Neural cell (in vitro differentiated cells): ENCODE data around the gene SEMA7A. TPM values are rescaled to one million over a fixed set of nuclear protein-coding genes. Genes with fewer than 3 reads are reported as not detected.
A peak's percentile ranks its signal among the peaks of the same experiment; 100 is the strongest.

ENCODE experiments used
- H2AFZ ChIP-seq: fragments of 200-600, 300-800 bp; sonication (generic), shearing (Covaris generic); 2 replicates; pipeline ENCODE4 v1.6.0; 2014; ENCODE audit warnings: low read depth, mild to moderate bottlenecking, antibody characterized with exemption, low read length, moderate library complexity
- H3F3A ChIP-seq: fragments of 200-600 bp; shearing (Covaris generic); 2 replicates; pipeline ENCODE4 v1.6.1; 2016; ENCODE audit warnings: mild to moderate bottlenecking, moderate library complexity, mixed read lengths, antibody characterized with exemption, low read length; ENCODE audit not compliant: insufficient read depth, poor library complexity, severe bottlenecking
- H3K27ac ChIP-seq: fragments of 200-600, 300-800 bp; sonication (generic), shearing (Covaris generic); 2 replicates; pipeline ENCODE4 v1.5.1; 2014; ENCODE audit warnings: mild to moderate bottlenecking, low read length, moderate library complexity
- H3K27me3 ChIP-seq: fragments of 300-800, 200-600 bp; sonication (generic), shearing (Covaris generic); 2 replicates; pipeline ENCODE4 v1.6.0; 2014; ENCODE audit warnings: mild to moderate bottlenecking, low read depth, low read length, moderate library complexity; ENCODE audit not compliant: insufficient read depth
- H3K36me3 ChIP-seq: fragments of 300-800, 200-600 bp; sonication (generic), shearing (Covaris generic); 2 replicates; pipeline ENCODE4 v1.5.1; 2014; ENCODE audit warnings: mild to moderate bottlenecking, antibody characterized with exemption, low read length, moderate library complexity; ENCODE audit not compliant: insufficient read depth
- H3K4me2 ChIP-seq: fragments of 300-800, 200-600 bp; sonication (generic), shearing (Covaris generic); 2 replicates; pipeline ENCODE4 v1.6.0; 2014; ENCODE audit warnings: mild to moderate bottlenecking, low read length
- H3K4me3 ChIP-seq: fragments of 300-800, 200-600 bp; sonication (generic), shearing (Covaris generic); 2 replicates; pipeline ENCODE4 v1.5.1; 2014; ENCODE audit warnings: mild to moderate bottlenecking, low read length, moderate library complexity
- H3K79me2 ChIP-seq: fragments of 200-600 bp; shearing (Covaris generic); replicated peaks from 2 replicates; pipeline ENCODE4 v1.6.0; 2014; ENCODE audit warnings: mild to moderate bottlenecking, low read length, moderate library complexity; ENCODE audit not compliant: insufficient read depth
- H3K9ac ChIP-seq: fragments of 300-800, 200-600 bp; sonication (generic), shearing (Covaris generic); 2 replicates; pipeline ENCODE4 v1.6.1; 2016; ENCODE audit warnings: mild to moderate bottlenecking, low read length, mixed read lengths
- H3K9me2 ChIP-seq: fragments of 200-600 bp; shearing (Covaris generic); 2 replicates; pipeline ENCODE4 v1.6.1; 2016; ENCODE audit warnings: mild to moderate bottlenecking, low read length, mixed read lengths; ENCODE audit not compliant: insufficient read depth
- H3K9me3 ChIP-seq: fragments of 200-600, 300-800 bp; sonication (generic), shearing (Covaris generic); 2 replicates; pipeline ENCODE4 v1.6.1; 2016; ENCODE audit warnings: mild to moderate bottlenecking, mixed run types, low read length, moderate library complexity, mixed read lengths
- H4K20me1 ChIP-seq: fragments of 200-600 bp; shearing (Covaris generic); 2 replicates; pipeline ENCODE4 v1.6.1; 2016; ENCODE audit warnings: mild to moderate bottlenecking, mixed run types; ENCODE audit not compliant: insufficient read depth
- EP300 ChIP-seq: fragments of 450-650 bp; conservative IDR thresholded peaks from 2 replicates; pipeline ENCODE4 v1.6.1; 2014; ENCODE audit warnings: antibody characterized with exemption, mild to moderate bottlenecking, moderate library complexity; ENCODE audit not compliant: poor library complexity, severe bottlenecking
- EZH2 ChIP-seq: fragments of 200-600, 300-800 bp; shearing (Covaris generic), sonication (generic); IDR thresholded peaks from 2 replicates; pipeline ENCODE4 v1.6.1; 2014; ENCODE audit warnings: antibody characterized with exemption, low read length, borderline replicate concordance, mild to moderate bottlenecking; ENCODE audit not compliant: insufficient read depth, poor library complexity, severe bottlenecking
- MXI1 ChIP-seq: fragments of 450-650 bp; conservative IDR thresholded peaks from 2 replicates; pipeline ENCODE4 v1.6.1; 2014; ENCODE audit warnings: antibody characterized with exemption, mild to moderate bottlenecking; ENCODE audit not compliant: poor library complexity, severe bottlenecking
- POLR2AphosphoS5 ChIP-seq: IDR thresholded peaks from 2 replicates; pipeline ENCODE4 v1.6.1; 2012
- RAD21 ChIP-seq: fragments of 450-650 bp; conservative IDR thresholded peaks from 2 replicates; pipeline ENCODE4 v1.6.1; 2014; ENCODE audit warnings: antibody characterized with exemption, mild to moderate bottlenecking, moderate library complexity
- SMC3 ChIP-seq: fragments of 450-650 bp; conservative IDR thresholded peaks from 2 replicates; pipeline ENCODE4 v1.6.1; 2014; ENCODE audit warnings: antibody characterized with exemption, mild to moderate bottlenecking, moderate library complexity; ENCODE audit not compliant: poor library complexity
- TAF1 ChIP-seq: IDR thresholded peaks from 2 replicates; pipeline ENCODE4 v1.6.1; 2012; ENCODE audit warnings: low read depth
- polyA plus RNA-seq: library from polyadenylated mRNA; depleted of rRNA; stranded (reverse); fragments of >200 nt; gene quantifications from 2 replicates; pipeline ENCODE4 v1.2.3, GENCODE V29; 2014
- TF ChIP-seq, protein P1 (sequence below): IDR thresholded peaks from 2 replicates; pipeline ENCODE4 v1.6.1; 2012; ENCODE audit warnings: borderline replicate concordance
- TF ChIP-seq, protein P2 (sequence below): fragments of 450-650 bp; IDR thresholded peaks from 2 replicates; pipeline ENCODE4 v1.5.1; 2014; ENCODE audit warnings: antibody characterized with exemption, mild to moderate bottlenecking, moderate library complexity; ENCODE audit not compliant: poor library complexity, severe bottlenecking

The SEMA7A gene
- polyA plus RNA-seq, 1 donor from 2014 or later = 28.8 TPM

DNA sequence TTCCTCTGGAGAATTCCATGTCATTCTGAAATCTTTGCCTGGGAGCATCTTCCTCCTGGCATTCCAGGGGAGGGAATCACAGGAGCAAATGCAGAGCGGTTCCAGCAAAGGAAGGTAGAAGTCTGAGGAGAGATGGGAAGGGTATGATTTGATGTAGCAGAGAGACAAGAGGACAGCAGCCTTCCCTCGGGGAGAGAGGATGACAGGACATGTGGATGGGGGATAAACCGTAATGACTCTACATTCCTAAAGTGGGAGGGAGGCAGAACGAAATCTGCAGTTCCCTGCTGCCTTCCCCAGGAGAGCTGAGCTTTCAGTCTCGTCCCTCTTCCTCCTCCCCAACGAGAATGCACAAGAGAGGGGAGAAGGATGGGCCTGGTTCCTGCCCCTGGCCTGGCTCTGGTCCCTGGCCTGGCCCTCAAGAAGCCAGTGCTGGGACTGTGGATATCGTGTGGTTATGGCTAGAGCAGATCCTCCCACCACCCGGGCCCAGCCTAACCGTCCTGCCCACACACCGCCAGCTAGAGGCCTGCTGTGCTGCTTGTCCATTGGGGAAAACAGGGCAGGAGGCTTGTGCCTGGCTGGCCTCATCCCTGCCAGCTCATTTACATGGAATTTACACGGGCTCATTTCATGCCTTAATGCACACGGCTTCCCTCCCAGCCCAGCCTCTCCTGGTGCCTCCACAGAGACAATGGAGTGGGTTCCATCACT, 26.6 kb downstream of the SEMA7A start:
- TF ChIP-seq, protein P1, sequence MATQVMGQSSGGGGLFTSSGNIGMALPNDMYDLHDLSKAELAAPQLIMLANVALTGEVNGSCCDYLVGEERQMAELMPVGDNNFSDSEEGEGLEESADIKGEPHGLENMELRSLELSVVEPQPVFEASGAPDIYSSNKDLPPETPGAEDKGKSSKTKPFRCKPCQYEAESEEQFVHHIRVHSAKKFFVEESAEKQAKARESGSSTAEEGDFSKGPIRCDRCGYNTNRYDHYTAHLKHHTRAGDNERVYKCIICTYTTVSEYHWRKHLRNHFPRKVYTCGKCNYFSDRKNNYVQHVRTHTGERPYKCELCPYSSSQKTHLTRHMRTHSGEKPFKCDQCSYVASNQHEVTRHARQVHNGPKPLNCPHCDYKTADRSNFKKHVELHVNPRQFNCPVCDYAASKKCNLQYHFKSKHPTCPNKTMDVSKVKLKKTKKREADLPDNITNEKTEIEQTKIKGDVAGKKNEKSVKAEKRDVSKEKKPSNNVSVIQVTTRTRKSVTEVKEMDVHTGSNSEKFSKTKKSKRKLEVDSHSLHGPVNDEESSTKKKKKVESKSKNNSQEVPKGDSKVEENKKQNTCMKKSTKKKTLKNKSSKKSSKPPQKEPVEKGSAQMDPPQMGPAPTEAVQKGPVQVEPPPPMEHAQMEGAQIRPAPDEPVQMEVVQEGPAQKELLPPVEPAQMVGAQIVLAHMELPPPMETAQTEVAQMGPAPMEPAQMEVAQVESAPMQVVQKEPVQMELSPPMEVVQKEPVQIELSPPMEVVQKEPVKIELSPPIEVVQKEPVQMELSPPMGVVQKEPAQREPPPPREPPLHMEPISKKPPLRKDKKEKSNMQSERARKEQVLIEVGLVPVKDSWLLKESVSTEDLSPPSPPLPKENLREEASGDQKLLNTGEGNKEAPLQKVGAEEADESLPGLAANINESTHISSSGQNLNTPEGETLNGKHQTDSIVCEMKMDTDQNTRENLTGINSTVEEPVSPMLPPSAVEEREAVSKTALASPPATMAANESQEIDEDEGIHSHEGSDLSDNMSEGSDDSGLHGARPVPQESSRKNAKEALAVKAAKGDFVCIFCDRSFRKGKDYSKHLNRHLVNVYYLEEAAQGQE = peak; percentile 43
- TF ChIP-seq RAD21 (no peak), POLR2AphosphoS5 (peak; percentile 9)
- Histone ChIP-seq H3K27ac (no peak overlapping the region), H3K9me2 (no peaks in the 10 kb centered on the region), H3K9ac (no peak overlapping the region), H3K9me3 (no peaks in the 10 kb centered on the region), H3K4me2 (no peak overlapping the region), H3K79me2 (no peaks in the 10 kb centered on the region), H3F3A (no peaks in the 10 kb centered on the region), H3K4me3 (no peak overlapping the region), H4K20me1 (no peaks in the 10 kb centered on the region), H2AFZ (no peak overlapping the region), H3K36me3 (no peaks in the 10 kb centered on the region), H3K27me3 (no peaks in the 10 kb centered on the region)

DNA sequence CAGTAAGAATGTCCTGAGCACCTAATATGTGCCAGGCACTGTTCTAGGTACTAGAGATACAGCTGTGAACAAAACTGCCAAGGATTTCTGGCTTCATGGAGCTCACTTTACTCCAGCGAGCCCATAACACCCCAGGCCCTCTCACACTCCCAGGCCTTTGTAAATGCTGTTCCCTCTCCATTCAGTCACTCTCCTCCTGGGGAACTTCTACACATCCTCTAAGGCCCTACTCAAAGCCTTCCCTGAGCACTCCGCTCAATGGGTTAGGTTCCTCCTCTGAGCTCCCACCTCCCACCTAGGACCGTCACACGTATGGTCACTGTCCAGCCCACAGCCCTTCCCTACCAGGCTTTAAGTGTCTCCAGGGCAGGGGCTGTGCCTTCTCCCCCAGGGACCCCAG, 27.2 kb downstream of the SEMA7A start:
- H3K9ac ChIP-seq = no peak overlapping the region
- no peaks in the 10 kb centered on the region for H3K36me3 ChIP-seq
- H3K4me2 ChIP-seq = no peak overlapping the region
- no peaks in the 10 kb centered on the region for H3K27me3 ChIP-seq
- TF ChIP-seq SMC3 (no peak), RAD21 (no peak), MXI1 (no peak)
- TF ChIP-seq, protein P2, sequence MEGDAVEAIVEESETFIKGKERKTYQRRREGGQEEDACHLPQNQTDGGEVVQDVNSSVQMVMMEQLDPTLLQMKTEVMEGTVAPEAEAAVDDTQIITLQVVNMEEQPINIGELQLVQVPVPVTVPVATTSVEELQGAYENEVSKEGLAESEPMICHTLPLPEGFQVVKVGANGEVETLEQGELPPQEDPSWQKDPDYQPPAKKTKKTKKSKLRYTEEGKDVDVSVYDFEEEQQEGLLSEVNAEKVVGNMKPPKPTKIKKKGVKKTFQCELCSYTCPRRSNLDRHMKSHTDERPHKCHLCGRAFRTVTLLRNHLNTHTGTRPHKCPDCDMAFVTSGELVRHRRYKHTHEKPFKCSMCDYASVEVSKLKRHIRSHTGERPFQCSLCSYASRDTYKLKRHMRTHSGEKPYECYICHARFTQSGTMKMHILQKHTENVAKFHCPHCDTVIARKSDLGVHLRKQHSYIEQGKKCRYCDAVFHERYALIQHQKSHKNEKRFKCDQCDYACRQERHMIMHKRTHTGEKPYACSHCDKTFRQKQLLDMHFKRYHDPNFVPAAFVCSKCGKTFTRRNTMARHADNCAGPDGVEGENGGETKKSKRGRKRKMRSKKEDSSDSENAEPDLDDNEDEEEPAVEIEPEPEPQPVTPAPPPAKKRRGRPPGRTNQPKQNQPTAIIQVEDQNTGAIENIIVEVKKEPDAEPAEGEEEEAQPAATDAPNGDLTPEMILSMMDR = no peak
- no peaks in the 10 kb centered on the region for H3K9me3 ChIP-seq
- no peak overlapping the region for H2AFZ ChIP-seq
- no peak overlapping the region for H3K4me3 ChIP-seq
- H3K27ac ChIP-seq = no peak overlapping the region
- no peaks in the 10 kb centered on the region for H4K20me1 ChIP-seq
- no peaks in the 10 kb centered on the region for H3K79me2 ChIP-seq
- no peaks in the 10 kb centered on the region for H3F3A ChIP-seq
- no peaks in the 10 kb centered on the region for H3K9me2 ChIP-seq

DNA sequence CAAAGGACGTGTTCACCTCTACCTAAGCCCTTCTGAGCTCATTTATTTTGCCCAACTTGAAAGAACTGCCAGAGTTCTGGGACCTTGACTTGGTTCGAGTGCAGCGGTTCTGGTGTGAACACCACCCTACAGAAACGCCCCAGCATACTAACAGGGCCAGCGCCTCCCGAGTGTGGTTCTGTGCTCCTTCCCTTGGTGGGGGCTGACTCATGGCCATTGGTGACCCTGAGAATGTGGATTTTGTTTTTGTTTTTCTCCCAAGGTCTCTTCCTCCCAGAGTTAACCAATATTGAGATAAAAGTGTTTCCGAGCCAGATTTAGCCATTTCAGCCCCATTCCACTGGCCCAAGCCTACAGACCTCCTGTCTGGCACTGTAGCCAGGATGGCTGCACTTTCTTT, 27.9 kb downstream of the SEMA7A start:
- Histone ChIP-seq H3K9ac (no peak overlapping the region), H3K27me3 (no peaks in the 10 kb centered on the region), H3K4me3 (no peak overlapping the region), H3K9me3 (no peaks in the 10 kb centered on the region), H4K20me1 (no peaks in the 10 kb centered on the region), H3K36me3 (no peaks in the 10 kb centered on the region), H3F3A (no peaks in the 10 kb centered on the region), H3K27ac (no peak overlapping the region), H2AFZ (no peak overlapping the region), H3K79me2 (no peaks in the 10 kb centered on the region), H3K9me2 (no peaks in the 10 kb centered on the region), H3K4me2 (no peak overlapping the region)
- TF ChIP-seq EP300 (no peak), POLR2AphosphoS5 (no peak), EZH2 (no peak), SMC3 (no peak), RAD21 (no peak), TAF1 (no peak), MXI1 (no peak)
- TF ChIP-seq, protein P1 = no peak
- TF ChIP-seq, protein P2 = no peak
